SU-DHL-6 (cell line): ENCODE measurements around the gene PLA1A.

Source experiments
- H2AFZ ChIP-seq: fragments of 200-600 bp; sonication (generic); 2 replicates; pipeline ENCODE4 v1.6.1; 2014; ENCODE audit warnings: low read depth, mild to moderate bottlenecking, moderate library complexity, mixed read lengths, antibody characterized with exemption, low read length; ENCODE audit not compliant: severe bottlenecking
- H3F3A ChIP-seq: fragments of 200-600 bp; shearing (Covaris generic); 2 replicates; pipeline ENCODE4 v1.6.0; 2016; ENCODE audit warnings: antibody characterized with exemption, mild to moderate bottlenecking; ENCODE audit not compliant: insufficient read depth
- H3K27ac ChIP-seq: fragments of 200-600 bp; sonication (generic); 2 replicates; pipeline ENCODE4 v1.5.1; 2016; ENCODE audit warnings: low read depth, mild to moderate bottlenecking, low read length, moderate library complexity, mixed read lengths
- H3K27me3 ChIP-seq: fragments of 200-600 bp; sonication (generic), shearing (Covaris generic); 2 replicates; pipeline ENCODE4 v1.6.0; 2014; ENCODE audit warnings: mild to moderate bottlenecking, low read length
- H3K36me3 ChIP-seq: fragments of 200-600 bp; sonication (generic); 2 replicates; pipeline ENCODE4 v1.6.1; 2014; ENCODE audit warnings: mild to moderate bottlenecking, low read length, mixed read lengths
- H3K4me2 ChIP-seq: fragments of 300-600, 200-600 bp; shearing (Covaris generic), sonication (generic); 2 replicates; pipeline ENCODE4 v1.6.0; 2014; ENCODE audit warnings: low read length, low read depth, mild to moderate bottlenecking; ENCODE audit not compliant: poor library complexity, severe bottlenecking
- H3K4me3 ChIP-seq: fragments of 200-600 bp; sonication (generic); 2 replicates; pipeline ENCODE4 v1.5.1; 2014; ENCODE audit warnings: antibody characterized with exemption, low read length, mild to moderate bottlenecking, mixed read lengths; ENCODE audit not compliant: insufficient read depth, poor library complexity, severe bottlenecking
- H3K79me2 ChIP-seq: fragments of 200-600 bp; sonication (generic); 2 replicates; pipeline ENCODE4 v1.6.1; 2014; ENCODE audit warnings: mild to moderate bottlenecking, low read length, moderate library complexity; ENCODE audit not compliant: insufficient read depth
- H3K9ac ChIP-seq: fragments of 200-600 bp; sonication (generic); 2 replicates; pipeline ENCODE4 v1.7.0; 2014; ENCODE audit warnings: mild to moderate bottlenecking, low read length
- H3K9me2 ChIP-seq: fragments of 200-600 bp; sonication (generic); replicated peaks from 2 replicates; pipeline ENCODE4 v1.6.1; 2014; ENCODE audit warnings: low read length; ENCODE audit not compliant: insufficient read depth
- H3K9me3 ChIP-seq: fragments of 200-600 bp; sonication (generic); 2 replicates; pipeline ENCODE4 v1.6.1; 2014; ENCODE audit warnings: low read length, mixed read lengths; ENCODE audit not compliant: insufficient read depth
- H4K20me1 ChIP-seq: fragments of 200-600 bp; sonication (generic); 2 replicates; pipeline ENCODE4 v1.6.1; 2014; ENCODE audit warnings: low read depth, mild to moderate bottlenecking, antibody characterized with exemption, low read length, moderate library complexity, mixed read lengths
- CTCF ChIP-seq: fragments of 200-600 bp; sonication (generic); IDR thresholded peaks from one replicate; pipeline ENCODE4 v1.5.1; 2017; ENCODE audit warnings: antibody characterized with exemption, mild to moderate bottlenecking, low read length, moderate library complexity; ENCODE audit not compliant: insufficient read depth, poor library complexity, severe bottlenecking
- EZH2phosphoT487 ChIP-seq: fragments of 200-600 bp; sonication (generic), shearing (Covaris generic); conservative IDR thresholded peaks from 2 replicates; pipeline ENCODE4 v1.6.1; 2018; ENCODE audit warnings: mild to moderate bottlenecking, antibody characterized with exemption, low read length, moderate library complexity, mixed read lengths

PLA1A gene

GRCh38 chr3:119585208-119585607 lies 12.5 kb upstream of the PLA1A start:
- H3K27ac ChIP-seq: no peak overlapping the region
- H4K20me1 ChIP-seq: no peaks in the 10 kb centered on the region

GRCh38 chr3:119585856-119586570 lies 11.7 kb upstream of the PLA1A start:
- H3K4me2 ChIP-seq: no peak overlapping the region
- H3K27ac ChIP-seq: no peak overlapping the region
- H2AFZ ChIP-seq: no peak overlapping the region

More at GRCh38 chr3:119585208-119585607, 12.5 kb upstream of the PLA1A start:
- Histone ChIP-seq H3K9me3 (no peaks in the 10 kb centered on the region), H3K27me3 (no peaks in the 10 kb centered on the region), H2AFZ (no peak overlapping the region), H3K4me3 (no peak overlapping the region), H3K9ac (no peak overlapping the region), H3K79me2 (no peaks in the 10 kb centered on the region), H3K9me2 (no peaks in the 10 kb centered on the region), H3F3A (0 out of 2 replicates have a peak, but pooled peaks cover 3% of the 10 kb centered on the region), H3K4me2 (no peak overlapping the region), H3K36me3 (no peaks in the 10 kb centered on the region; the same call in 1 of the 2 replicates)
- no peak for TF ChIP-seq EZH2phosphoT487
- no peak for TF ChIP-seq CTCF

GRCh38 chr3:119586733-119587172 lies 10.9 kb upstream of the PLA1A start:
- Histone ChIP-seq H3K9me3 (no peaks in the 10 kb centered on the region), H4K20me1 (no peaks in the 10 kb centered on the region), H3K79me2 (no peaks in the 10 kb centered on the region), H3K9me2 (no peaks in the 10 kb centered on the region), H3F3A (no peaks in the 10 kb centered on the region), H3K9ac (no peak overlapping the region), H2AFZ (no peak overlapping the region), H3K27ac (no peak overlapping the region), H3K27me3 (no peaks in the 10 kb centered on the region), H3K36me3 (no peaks in the 10 kb centered on the region; the same call in 1 of the 2 replicates), H3K4me3 (no peak overlapping the region), H3K4me2 (no peak overlapping the region)
- TF ChIP-seq EZH2phosphoT487: no peak
- no peak for TF ChIP-seq CTCF

More at GRCh38 chr3:119585856-119586570, 11.7 kb upstream of the PLA1A start:
- Histone ChIP-seq H3F3A (0 out of 2 replicates have a peak, but pooled peaks cover 3% of the 10 kb centered on the region), H3K9me3 (no peaks in the 10 kb centered on the region), H3K27me3 (no peaks in the 10 kb centered on the region), H3K9ac (no peak overlapping the region), H4K20me1 (no peaks in the 10 kb centered on the region), H3K36me3 (no peaks in the 10 kb centered on the region; the same call in 1 of the 2 replicates), H3K9me2 (no peaks in the 10 kb centered on the region), H3K79me2 (no peaks in the 10 kb centered on the region), H3K4me3 (no peak overlapping the region)
- no peak for TF ChIP-seq CTCF
- TF ChIP-seq EZH2phosphoT487: no peak
